SK-N-SH (cell line): ENCODE results near the gene IFI6. TPM values are rescaled to one million over a fixed set of nuclear protein-coding genes. Genes with fewer than 3 reads are reported as not detected.

Source experiments
- CTCF ChIA-PET: fragments of 300-600, 350-600 bp; formaldehyde crosslinking; extraction: SDS; loops from one replicate; lab custom pipeline; 2021; lab: Yijun Ruan, JAX
- POLR2A ChIA-PET: fragments of 350-600 bp; sonication (Branson Sonifier 250); formaldehyde crosslinking; extraction: SDS; loops from one replicate; lab custom pipeline; 2020; ENCODE audit warnings: antibody characterized with exemption, inconsistent platforms; lab: Yijun Ruan, JAX
- DNase-seq: peaks from one replicate; pipeline ENCODE4 v3.0.0; 2012
- H2AFZ ChIP-seq: fragments of 200-600 bp; sonication (generic); 2 replicates; pipeline ENCODE4 v1.8.1; 2016; ENCODE audit warnings: antibody characterized with exemption, mild to moderate bottlenecking, low read depth
- H3F3A ChIP-seq: fragments of 200-600 bp; sonication (generic); replicated peaks from 2 replicates; pipeline ENCODE3; 2016; ENCODE audit warnings: antibody characterized with exemption, mild to moderate bottlenecking; ENCODE audit not compliant: insufficient read depth
- H3K27ac ChIP-seq, 2 experiments: fragments of 200-500 bp in 1 of 2; fragments of 200-600 bp in 1 of 2; sonication (Bioruptor generic) in 1 of 2; sonication (generic), shearing (Covaris generic) in 1 of 2; 2 replicates each; pipeline versions ENCODE4 v1.5.1 to v1.6.1; 2014 to 2016; ENCODE audit warnings: low read depth in 2 of 2, inconsistent platforms in 1 of 2, low read length in 1 of 2, mild to moderate bottlenecking in 1 of 2, mixed read lengths in 1 of 2
- H3K27me3 ChIP-seq: fragments of 200-600 bp; sonication (generic), shearing (Covaris generic); 2 replicates; pipeline ENCODE4 v1.6.1; 2016; ENCODE audit warnings: mixed run types; ENCODE audit not compliant: insufficient read depth
- H3K36me3 ChIP-seq, 2 experiments: fragments of 200-500 bp in 1 of 2; fragments of 200-600 bp in 1 of 2; sonication (Bioruptor generic) in 1 of 2; sonication (generic) in 1 of 2; replicated peaks in 1 of 2; 2 replicates each; pipeline versions ENCODE3 to v1.5.1; 2014 to 2016; ENCODE audit warnings: low read length in 1 of 2, mild to moderate bottlenecking in 1 of 2; ENCODE audit not compliant: insufficient read depth in 2 of 2, control insufficient read depth in 1 of 2
- H3K4me1 ChIP-seq, 2 experiments: fragments of 200-500 bp in 1 of 2; fragments of 200-600 bp in 1 of 2; sonication (Bioruptor generic) in 1 of 2; sonication (generic), shearing (Covaris generic) in 1 of 2; 2 replicates each; pipeline versions ENCODE4 v1.5.1 to v1.6.1; 2014 to 2016; ENCODE audit warnings: low read depth in 1 of 2, low read length in 1 of 2, mixed run types in 1 of 2; ENCODE audit not compliant: insufficient read depth in 2 of 2, control insufficient read depth in 1 of 2
- H3K4me2 ChIP-seq: fragments of 200-600 bp; sonication (generic), shearing (Covaris generic); 2 replicates; pipeline ENCODE4 v1.6.1; 2017; ENCODE audit warnings: mixed run types
- H3K4me3 ChIP-seq, 2 experiments: fragments of 200-500 bp in 1 of 2; fragments of 200-600 bp in 1 of 2; sonication (Bioruptor generic) in 1 of 2; sonication (generic), shearing (Covaris generic) in 1 of 2; 2 replicates each; pipeline versions ENCODE4 v1.5.1 to v1.8.1; 2014 to 2016; ENCODE audit warnings: low read depth in 2 of 2, inconsistent platforms in 1 of 2, low read length in 1 of 2, mild to moderate bottlenecking in 1 of 2, mixed read lengths in 1 of 2, moderate library complexity in 1 of 2
- H3K79me2 ChIP-seq: fragments of 200-600 bp; sonication (generic); 2 replicates; pipeline ENCODE4 v1.8.1; 2017; ENCODE audit warnings: mild to moderate bottlenecking; ENCODE audit not compliant: insufficient read depth
- H3K9ac ChIP-seq: fragments of 200-600 bp; sonication (generic); 2 replicates; pipeline ENCODE4 v1.6.1; 2017; ENCODE audit warnings: mixed run types
- H3K9me2 ChIP-seq: fragments of 200-600 bp; sonication (generic); 2 replicates; pipeline ENCODE4 v1.6.1; 2017; ENCODE audit warnings: mixed run types
- H3K9me3 ChIP-seq: fragments of 200-600 bp; sonication (generic); 2 replicates; pipeline ENCODE4 v1.6.1; 2017; ENCODE audit warnings: mixed run types, mild to moderate bottlenecking, moderate library complexity
- H4K20me1 ChIP-seq: fragments of 200-600 bp; sonication (generic); 2 replicates; pipeline ENCODE4 v1.6.1; 2017; ENCODE audit warnings: mild to moderate bottlenecking, mixed run types; ENCODE audit not compliant: insufficient read depth
- CHD2 ChIP-seq: fragments of 150-350 bp; IDR thresholded peaks from 2 replicates; pipeline ENCODE4 v1.6.1; 2018; ENCODE audit warnings: low read length; ENCODE audit not compliant: partially characterized antibody
- CTCF ChIP-seq: fragments of 200-600 bp; sonication (generic); IDR thresholded peaks from 2 replicates; pipeline ENCODE4 v1.6.1; 2017; ENCODE audit warnings: antibody characterized with exemption, mild to moderate bottlenecking, moderate library complexity
- ELF1 ChIP-seq: IDR thresholded peaks from 2 replicates; pipeline ENCODE4 v1.4.0; 2012
- EP300 ChIP-seq, 2 experiments: IDR thresholded peaks; 2 replicates each; pipeline versions ENCODE4 v1.4.0 to v1.6.1; 2012; ENCODE audit warnings: borderline replicate concordance in 1 of 2, low read depth in 1 of 2, low read length in 1 of 2
- FOXJ3 ChIP-seq: sonication (generic); formaldehyde crosslinking; IDR thresholded peaks from 2 replicates; pipeline ENCODE4 v1.5.1; 2020; ENCODE audit warnings: mild to moderate bottlenecking, missing genetic modification reagents
- GATA2 ChIP-seq: sonication (generic); formaldehyde crosslinking; IDR thresholded peaks from 2 replicates; pipeline ENCODE4 v1.5.0; 2020; ENCODE audit warnings: mild to moderate bottlenecking, missing genetic modification reagents
- IRF3 ChIP-seq: fragments of 150-350 bp; IDR thresholded peaks from 2 replicates; pipeline ENCODE4 v1.6.1; 2016; ENCODE audit warnings: mild to moderate bottlenecking, low read depth, low read length
- MAX ChIP-seq: IDR thresholded peaks from 2 replicates; pipeline ENCODE4 v1.4.0; 2012; ENCODE audit warnings: low read depth
- MEF2A ChIP-seq: IDR thresholded peaks from 2 replicates; pipeline ENCODE4 v1.4.0; 2012; ENCODE audit warnings: low read depth, borderline replicate concordance
- MXI1 ChIP-seq: IDR thresholded peaks from 2 replicates; pipeline ENCODE4 v1.6.1; 2012; ENCODE audit warnings: mild to moderate bottlenecking, low read depth, low read length, improper control_type of control experiment
- NFIC ChIP-seq: IDR thresholded peaks from 2 replicates; pipeline ENCODE4 v1.4.0; 2012; ENCODE audit warnings: borderline replicate concordance
- NRF1 ChIP-seq: IDR thresholded peaks from 2 replicates; pipeline ENCODE4 v1.6.1; 2012; ENCODE audit warnings: low read depth, mild to moderate bottlenecking, low read length
- PBX3 ChIP-seq: IDR thresholded peaks from 2 replicates; pipeline ENCODE4; 2012
- POLR2AphosphoS5 ChIP-seq: IDR thresholded peaks from 2 replicates; pipeline ENCODE4 v1.6.1; 2012; ENCODE audit warnings: low read depth, low read length
- RAD21 ChIP-seq: IDR thresholded peaks from 2 replicates; pipeline ENCODE4 v1.6.1; 2012; ENCODE audit warnings: mild to moderate bottlenecking, low read length
- RCOR1 ChIP-seq: fragments of 150-350 bp; IDR thresholded peaks from 2 replicates; pipeline ENCODE4 v1.6.1; 2017; ENCODE audit warnings: antibody characterized with exemption, low read length
- REST ChIP-seq: IDR thresholded peaks from 2 replicates; pipeline ENCODE4 v1.6.1; 2012; ENCODE audit warnings: mild to moderate bottlenecking, low read depth, low read length, moderate library complexity
- RXRA ChIP-seq: IDR thresholded peaks from 2 replicates; pipeline ENCODE4 v1.4.0; 2012; ENCODE audit warnings: low read depth, mild to moderate bottlenecking, borderline replicate concordance
- SIN3A ChIP-seq: IDR thresholded peaks from 2 replicates; pipeline ENCODE4 v1.6.1; 2012; ENCODE audit warnings: low read depth, mild to moderate bottlenecking, low read length, moderate library complexity, borderline replicate concordance
- SMC3 ChIP-seq: IDR thresholded peaks from 2 replicates; pipeline ENCODE4 v1.6.1; 2012; ENCODE audit warnings: low read depth, low read length, improper control_type of control experiment
- TAF1 ChIP-seq: IDR thresholded peaks from 2 replicates; pipeline ENCODE4 v1.6.1; 2012; ENCODE audit warnings: low read depth, mild to moderate bottlenecking, low read length, moderate library complexity, borderline replicate concordance
- USF1 ChIP-seq: IDR thresholded peaks from 2 replicates; pipeline ENCODE4 v1.4.0; 2012; ENCODE audit warnings: low read depth, borderline replicate concordance
- WGBS: methylation state at CpG from one replicate; pipeline ENCODE4 v1.1.6; 2017; ENCODE audit warnings: low lambda C conversion rate; 5-methylcytosine and 5-hydroxymethylcytosine counted together
- polyA plus RNA-seq, 3 experiments: library from polyadenylated mRNA; depleted of rRNA; stranded (reverse); fragments of >200 nt; gene quantifications; 2 replicates each; pipeline ENCODE4 v1.2.3, GENCODE V29; 2012

IFI6 gene
- polyA plus RNA-seq (2012; rRNA removed): 29.0 and 35.6 TPM in 2 replicates
- 19.6 and 33.1 TPM in 2 replicates for polyA plus RNA-seq (2012; cell fraction: cytosol; rRNA removed)
- polyA plus RNA-seq (2012; cell fraction: nucleus; rRNA removed): 13.8 and 14.8 TPM in 2 replicates

GRCh38 chr1:27671964-27672749 lies at the start of gene IFI6:
Gene IFI6 (minus strand): TSS chr1:27672192. CDS start chr1:27669314, 2,878 bp downstream.
- Histone ChIP-seq H3K79me2 (no peaks in the 10 kb centered on the region), H3K9me2 (no peaks in the 10 kb centered on the region), H4K20me1 (no peaks in the 10 kb centered on the region), H2AFZ (peak within 1 kb of the TSS; percentile 84), H3K9ac (peak within 1 kb of the TSS; percentile 65), H3K4me1 (peaks cover 6 to 20% of the 10 kb centered on the region in 2 experiments; a peak in 3 of 4 replicates), H3K9me3 (no peaks in the 10 kb centered on the region), H3K36me3 (no peaks in the 10 kb centered on the region), H3K27ac (peak within 1 kb of the TSS; percentile 73 to 89), H3K27me3 (no peaks in the 10 kb centered on the region), H3F3A (peaks cover 10% of the 10 kb centered on the region), H3K4me2 (peak within 1 kb of the TSS; percentile 89), H3K4me3 (peak within 1 kb of the TSS; percentile 54 to 67)
- peak; percentile 91 for DNase-seq
- ChIA-PET POLR2A (interaction anchor here (0.7 to 1.5 kb wide), 8 partner anchors 54 to 278 kb away, joined by 3 to 9 read pairs (median 3); partner anchors contain the start of genes FAM76A, PPP1R8 and STX12), CTCF (interaction anchor here (0.7 to 18.4 kb wide), 15 partner anchors 9 to 425 kb away, joined by 3 to 526 read pairs (median 3); partner anchors contain the start of genes AHDC1, FAM76A, PPP1R8 and STX12)
- WGBS: 2% methylated on average over 9 of the region's 10 CpGs
- 0 out of 2 replicates have a peak, but pooled peaks have one; percentile 1 for TF ChIP-seq MAX
- peak; percentile 92 for TF ChIP-seq PBX3
- peak; percentile 78; the same call in 1 of the 2 replicates for TF ChIP-seq SIN3A
- TF ChIP-seq RCOR1: peak; percentile 50; the same call in 1 of the 2 replicates
- no peak for TF ChIP-seq NRF1
- peak; percentile 16; the same call in 1 of the 2 replicates for TF ChIP-seq SMC3
- no peak; the same call in 1 of the 2 replicates for TF ChIP-seq NFIC
- TF ChIP-seq EP300 (IDR thresholded peaks at IDR 0.05; ENCODE audit: borderline replicate concordance in 1 of 2, low read depth in 1 of 2, low read length in 1 of 2): peak in 1 of 2 experiments; percentile 35; a peak in 1 of 4 replicates
- TF ChIP-seq RAD21: peak; percentile 52
- no peak for TF ChIP-seq RXRA
- peak; percentile 44 for TF ChIP-seq CTCF
- no peak for TF ChIP-seq REST
- TF ChIP-seq USF1: no peak
- TF ChIP-seq CHD2: peak; percentile 48
- peak; percentile 86; the same call in 1 of the 2 replicates for TF ChIP-seq MXI1
- no peak for TF ChIP-seq MEF2A
- peak; percentile 34; the same call in 1 of the 2 replicates for TF ChIP-seq TAF1
- TF ChIP-seq FOXJ3 (CRISPR knock-in tag): 0 out of 2 replicates have a peak, but pooled peaks have one; percentile 15
- TF ChIP-seq GATA2 (CRISPR knock-in tag): no peak
- no peak for TF ChIP-seq IRF3
- TF ChIP-seq POLR2AphosphoS5: peak; percentile 97
- TF ChIP-seq ELF1: no peak
